ENCODE results near the gene CLSTN2. TPM values are rescaled to one million over a fixed set of nuclear protein-coding genes. Genes with fewer than 3 reads are reported as not detected.

CLSTN2 gene
- total and polyA plus RNA-seq, 2 of the 13 experiments (the other 11 are each of a cell fraction or from before 2014, with no cell fraction given): not detected

GRCh38 chr3:140203510-140203909, 268.5 kb downstream of the CLSTN2 start (continued):
- TF ChIP-seq KIAA2018 (CRISPR knock-in tag; IDR thresholded peaks at IDR 0.05; ENCODE audit: borderline replicate concordance): no peak
- no peak for TF ChIP-seq ETV6 (CRISPR knock-in tag; conservative IDR thresholded peaks at IDR 0.05)
- TF ChIP-seq RAD21 (CRISPR knock-in tag; IDR thresholded peaks at IDR 0.05): no peak

- BruUV-seq (replicated peaks): no TSS peak
- ATAC-seq (no peak), DNase-seq (ENCODE audit: low spot score) (no peak), FAIRE-seq (no peak)
- POLR2A ChIA-PET: no interaction called here
- H3K4me1 ChIP-seq (ENCODE audit: insufficient read depth, low read length): no peaks in the 10 kb centered on the region
- no peak overlapping the region for H3K4me3 ChIP-seq (replicated peaks in 1 of 3; ENCODE audit: insufficient read depth in 1 of 3, low read depth in 2 of 3, low read length in 3 of 3)
- H3K36me3 ChIP-seq (replicated peaks in 1 of 2; ENCODE audit: control insufficient read depth in 1 of 2, insufficient read depth in 2 of 2, low read length in 2 of 2): no peaks in the 10 kb centered on the region
- in situ Hi-C loops (cut with HindIII; ENCODE audit: extremely low pct_ligation_motif_present, low pct_unique_long_range_greater_than_20kb): no loop called here
- H4K20me1 ChIP-seq (ENCODE audit: insufficient read depth, low read length): no peaks in the 10 kb centered on the region
- no peak overlapping the region for H3K27ac ChIP-seq (ENCODE audit: extremely low read length, insufficient read depth, low read length)
- WGBS (ENCODE audit: low lambda C conversion rate): 15% methylated on average over 3 of the region's 5 CpGs
- H3K9me3 ChIP-seq (ENCODE audit: low read length): no peaks in the 10 kb centered on the region
- TF ChIP-seq, protein P1, sequence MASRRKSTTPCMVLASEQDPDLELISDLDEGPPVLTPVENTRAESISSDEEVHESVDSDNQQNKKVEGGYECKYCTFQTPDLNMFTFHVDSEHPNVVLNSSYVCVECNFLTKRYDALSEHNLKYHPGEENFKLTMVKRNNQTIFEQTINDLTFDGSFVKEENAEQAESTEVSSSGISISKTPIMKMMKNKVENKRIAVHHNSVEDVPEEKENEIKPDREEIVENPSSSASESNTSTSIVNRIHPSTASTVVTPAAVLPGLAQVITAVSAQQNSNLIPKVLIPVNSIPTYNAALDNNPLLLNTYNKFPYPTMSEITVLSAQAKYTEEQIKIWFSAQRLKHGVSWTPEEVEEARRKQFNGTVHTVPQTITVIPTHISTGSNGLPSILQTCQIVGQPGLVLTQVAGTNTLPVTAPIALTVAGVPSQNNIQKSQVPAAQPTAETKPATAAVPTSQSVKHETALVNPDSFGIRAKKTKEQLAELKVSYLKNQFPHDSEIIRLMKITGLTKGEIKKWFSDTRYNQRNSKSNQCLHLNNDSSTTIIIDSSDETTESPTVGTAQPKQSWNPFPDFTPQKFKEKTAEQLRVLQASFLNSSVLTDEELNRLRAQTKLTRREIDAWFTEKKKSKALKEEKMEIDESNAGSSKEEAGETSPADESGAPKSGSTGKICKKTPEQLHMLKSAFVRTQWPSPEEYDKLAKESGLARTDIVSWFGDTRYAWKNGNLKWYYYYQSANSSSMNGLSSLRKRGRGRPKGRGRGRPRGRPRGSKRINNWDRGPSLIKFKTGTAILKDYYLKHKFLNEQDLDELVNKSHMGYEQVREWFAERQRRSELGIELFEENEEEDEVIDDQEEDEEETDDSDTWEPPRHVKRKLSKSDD (CRISPR knock-in tag; IDR thresholded peaks at IDR 0.05; ENCODE audit: low read depth): no peak
- TF ChIP-seq ZXDC (CRISPR knock-in tag; IDR thresholded peaks at IDR 0.05) (no peak), ZNF644 (CRISPR knock-in tag; IDR thresholded peaks at IDR 0.05; ENCODE audit: low read depth) (no peak), FOXC1 (CRISPR knock-in tag; IDR thresholded peaks at IDR 0.05; ENCODE audit: borderline replicate concordance) (no peak)
- CTCF ChIA-PET (ENCODE audit: low intra/inter-chr PET ratio, low total read pairs): no interaction called here
- no peaks in the 10 kb centered on the region for H3K79me2 ChIP-seq (ENCODE audit: insufficient read depth, low read length)
- intact Hi-C loops (cut with micrococcal nuclease; ENCODE audit: unreplicated experiment): no loop called here
- H3K27me3 ChIP-seq (ENCODE audit: control insufficient read depth in 1 of 2, insufficient read depth in 2 of 2, low read length in 2 of 2): no peaks in the 10 kb centered on the region
- H2AFZ ChIP-seq (ENCODE audit: low read length): no peak overlapping the region
- H3K9ac ChIP-seq (ENCODE audit: insufficient read depth, low read depth, low read length): no peak overlapping the region
- H3K4me2 ChIP-seq (ENCODE audit: low read depth, low read length): no peak overlapping the region
These were observed 269.4 kb downstream of the CLSTN2 start for GRCh38 chr3:140204271-140204984.
